Duodenal mucosa (tissue), 2 donors: Measurements from ENCODE around the gene ZNF777.
A peak's percentile ranks its signal among the peaks of the same experiment; 100 is the strongest.
"Not testable (repeated sequence)": the region's sequence is repeated elsewhere in the genome, so short reads cannot be mapped to it uniquely, and the experiment has no call there.

Experiments
- H3K27ac ChIP-seq: one replicate; pipeline ENCODE4 v1.7.0; 2013; ENCODE audit warnings: low read depth, low read length
- H3K27me3 ChIP-seq, 2 donors: one replicate each; pipeline ENCODE4 v1.7.0; 2013; ENCODE audit warnings: low read length in 2 of 2, control low read depth in 1 of 2; ENCODE audit not compliant: insufficient read depth in 2 of 2, control insufficient read depth in 1 of 2
- H3K36me3 ChIP-seq, 2 donors: one replicate each; pipeline ENCODE4 v1.7.0; 2013; ENCODE audit warnings: low read length in 2 of 2, control low read depth in 1 of 2; ENCODE audit not compliant: insufficient read depth in 2 of 2, control insufficient read depth in 1 of 2
- H3K4me1 ChIP-seq, 2 donors: one replicate each; pipeline ENCODE4 v1.7.0; 2013; ENCODE audit warnings: low read length in 2 of 2, control low read depth in 1 of 2; ENCODE audit not compliant: insufficient read depth in 2 of 2, control insufficient read depth in 1 of 2
- H3K4me3 ChIP-seq, 2 donors: one replicate each; pipeline ENCODE4 v1.7.0; 2013; ENCODE audit warnings: low read length in 2 of 2, low read depth in 1 of 2
- H3K9ac ChIP-seq, 2 donors: one replicate each; pipeline ENCODE4 v1.7.0; 2013; ENCODE audit warnings: low read length in 2 of 2, low read depth in 1 of 2
- H3K9me3 ChIP-seq, 2 donors: one replicate each; pipeline ENCODE4 v1.7.0; 2013; ENCODE audit warnings: low read length in 2 of 2, control low read depth in 1 of 2; ENCODE audit not compliant: control insufficient read depth in 1 of 2

Gene ZNF777

GRCh38 chr7:149496642-149497391, 36.0 kb upstream of the ZNF777 start:
- Histone ChIP-seq H3K27ac (peak overlapping the region; percentile 56), H3K9ac (peak overlapping the region; percentile 74 to 77)

GRCh38 chr7:149495785-149496641, 35.2 kb upstream of the ZNF777 start:
- H3K9me3 ChIP-seq = no peaks in the 10 kb centered on the region
- peaks cover 9 to 11% of the 10 kb centered on the region in 2 donors for H3K4me1 ChIP-seq
- H3K27ac ChIP-seq = no peak overlapping the region
- H3K4me3 ChIP-seq = peak overlapping the region; percentile 53 to 77
- H3K9ac ChIP-seq = peak overlapping the region in 1 of 2 donors; percentile 74
- no peaks in the 10 kb centered on the region for H3K27me3 ChIP-seq
- H3K36me3 ChIP-seq = peaks cover 13 to 32% of the 10 kb centered on the region in 2 donors

More at GRCh38 chr7:149496642-149497391, 36.0 kb upstream of the ZNF777 start:
- Histone ChIP-seq H3K4me3 (peak overlapping the region; percentile 77 to 85), H3K9me3 (no peaks in the 10 kb centered on the region), H3K36me3 (peaks cover 13 to 24% of the 10 kb centered on the region in 2 donors), H3K4me1 (peaks cover 9 to 11% of the 10 kb centered on the region in 2 donors), H3K27me3 (no peaks in the 10 kb centered on the region)

GRCh38 chr7:149494738-149495368, 34.0 kb upstream of the ZNF777 start:
- Histone ChIP-seq H3K4me3 (no peak overlapping the region), H3K9me3 (no peaks in the 10 kb centered on the region), H3K27ac (no peak overlapping the region), H3K4me1 (peaks cover 9 to 11% of the 10 kb centered on the region in 2 donors), H3K9ac (no peak overlapping the region), H3K36me3 (peaks cover 13 to 44% of the 10 kb centered on the region in 2 donors), H3K27me3 (no peaks in the 10 kb centered on the region)

DNA sequence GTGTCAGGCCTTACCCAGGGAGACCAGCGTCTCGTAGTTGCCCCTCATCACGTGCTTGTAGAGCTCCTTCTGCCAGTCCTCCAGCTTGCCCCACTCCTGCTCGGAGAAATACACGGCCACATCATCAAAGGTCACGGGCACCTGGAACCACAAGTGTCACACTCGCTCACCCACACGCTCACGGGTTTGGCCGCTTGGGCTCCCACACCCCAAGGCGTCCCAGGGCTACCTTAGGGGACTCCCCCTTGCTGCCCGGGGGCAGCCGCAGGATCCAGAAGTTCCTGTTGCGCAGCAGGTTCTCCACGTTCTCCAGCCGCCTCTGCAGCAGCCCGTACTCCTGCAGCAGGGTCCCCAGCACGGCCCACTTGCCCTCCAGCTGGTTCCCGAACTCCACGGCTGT, 33.1 kb upstream of the ZNF777 start:
- H3K36me3 ChIP-seq = peaks cover 13 to 48% of the 10 kb centered on the region in 2 donors
- H3K27ac ChIP-seq = not testable (repeated sequence)

DNA sequence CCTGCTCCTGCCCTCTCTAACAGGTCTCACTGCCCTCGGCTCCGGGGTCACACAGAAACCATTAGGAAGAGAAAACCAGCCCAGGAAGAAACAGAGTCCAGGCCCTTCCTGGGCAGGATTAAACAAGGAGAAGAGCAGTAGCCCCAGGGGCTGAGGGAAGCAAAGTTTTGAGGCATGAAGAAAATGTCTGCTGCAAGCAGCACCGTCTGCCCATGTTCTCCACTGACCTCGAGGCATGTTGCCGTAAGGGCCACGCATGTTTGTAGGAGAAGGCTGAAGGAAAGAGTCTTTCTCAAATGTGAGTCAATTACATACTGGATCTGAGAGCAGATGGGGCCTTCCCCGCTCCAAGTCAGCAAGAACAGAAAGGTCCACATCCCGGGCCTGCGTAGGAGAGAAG, 32.5 kb upstream of the ZNF777 start:
- H3K27me3 ChIP-seq = no peaks in the 10 kb centered on the region
- H3K36me3 ChIP-seq = peaks cover 13 to 51% of the 10 kb centered on the region in 2 donors
- no peak overlapping the region for H3K9ac ChIP-seq
- H3K9me3 ChIP-seq = no peaks in the 10 kb centered on the region
- H3K4me1 ChIP-seq = peaks cover 9 to 11% of the 10 kb centered on the region in 2 donors
- no peak overlapping the region for H3K4me3 ChIP-seq
- no peak overlapping the region for H3K27ac ChIP-seq

More for the DNA sequence above, 33.1 kb upstream of the ZNF777 start:
- not testable (repeated sequence) for H3K9me3 ChIP-seq, H3K4me3 ChIP-seq, H3K9ac ChIP-seq, H3K27me3 ChIP-seq
- H3K4me1 ChIP-seq = peaks cover 9 to 11% of the 10 kb centered on the region in 2 donors

GRCh38 chr7:149490083-149490760, 29.4 kb upstream of the ZNF777 start:
- no peaks in the 10 kb centered on the region for H3K9me3 ChIP-seq
- peaks cover 0 to 2% of the 10 kb centered on the region in 2 donors for H3K4me1 ChIP-seq
- no peak overlapping the region for H3K27ac ChIP-seq
- H3K27me3 ChIP-seq = no peaks in the 10 kb centered on the region
- no peak overlapping the region for H3K9ac ChIP-seq
- H3K36me3 ChIP-seq = peaks cover 13 to 72% of the 10 kb centered on the region in 2 donors
- no peak overlapping the region for H3K4me3 ChIP-seq

DNA sequence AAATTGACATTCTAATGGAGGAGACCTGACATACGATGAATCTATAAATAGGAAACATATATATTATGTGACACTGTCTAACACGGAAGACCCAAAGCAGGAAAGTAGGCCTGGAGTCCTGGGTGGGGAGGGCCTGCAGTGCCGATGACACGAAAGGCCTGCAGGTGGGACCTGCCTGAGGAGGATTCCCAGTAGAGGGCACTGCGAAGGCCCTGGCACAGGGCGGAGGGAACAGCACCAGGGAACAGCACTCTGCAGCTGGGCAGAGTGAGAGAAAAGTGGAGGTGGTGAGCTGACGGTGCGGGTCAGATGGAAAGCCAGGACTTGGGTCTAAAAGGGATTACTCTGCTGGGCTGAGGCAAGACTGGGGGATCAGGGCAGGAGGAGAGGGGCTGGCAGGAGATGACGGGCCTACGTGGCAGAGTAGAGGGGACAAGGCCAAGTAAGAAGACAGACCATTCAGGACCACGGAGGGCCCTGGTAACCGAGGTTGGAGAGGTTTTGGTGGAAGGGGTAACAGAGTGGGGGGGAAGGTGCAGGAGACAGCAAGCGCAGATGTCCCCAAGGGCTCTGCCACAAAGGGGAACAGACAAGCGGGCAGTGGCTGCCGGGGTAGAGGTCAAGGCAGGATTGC, 28.6 kb upstream of the ZNF777 start:
- Histone ChIP-seq H3K27me3 (no peaks in the 10 kb centered on the region), H3K9me3 (no peaks in the 10 kb centered on the region), H3K4me1 (no peaks in the 10 kb centered on the region), H3K27ac (no peak overlapping the region), H3K4me3 (no peak overlapping the region), H3K36me3 (peaks cover 13 to 72% of the 10 kb centered on the region in 2 donors), H3K9ac (no peak overlapping the region)

DNA sequence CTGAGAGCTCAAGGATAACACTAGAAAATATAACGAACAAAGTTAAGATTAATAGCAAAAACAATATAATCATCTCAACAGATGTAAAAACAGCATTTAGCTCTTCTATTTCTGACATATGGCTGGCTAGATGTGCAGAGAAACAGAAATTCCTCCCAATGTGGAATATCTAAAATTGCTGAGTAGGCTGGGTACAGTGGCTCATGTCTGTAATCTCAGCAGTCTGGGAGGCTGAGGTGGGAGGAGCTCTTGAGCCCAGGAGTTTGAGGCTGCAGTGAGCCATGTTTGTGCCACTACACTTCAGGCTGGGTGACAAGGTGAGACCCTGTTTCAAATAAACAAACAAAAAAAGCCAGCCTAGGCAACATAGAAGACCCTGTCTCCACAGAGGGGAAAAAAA, 18.7 kb upstream of the ZNF777 start:
- no peak overlapping the region for H3K27ac ChIP-seq
- no peak overlapping the region for H3K4me3 ChIP-seq
- H3K9me3 ChIP-seq = no peaks in the 10 kb centered on the region
- H3K9ac ChIP-seq = no peak overlapping the region
- no peaks in the 10 kb centered on the region for H3K27me3 ChIP-seq
- no peaks in the 10 kb centered on the region for H3K4me1 ChIP-seq
- H3K36me3 ChIP-seq = peaks cover 10 to 28% of the 10 kb centered on the region in 2 donors

DNA sequence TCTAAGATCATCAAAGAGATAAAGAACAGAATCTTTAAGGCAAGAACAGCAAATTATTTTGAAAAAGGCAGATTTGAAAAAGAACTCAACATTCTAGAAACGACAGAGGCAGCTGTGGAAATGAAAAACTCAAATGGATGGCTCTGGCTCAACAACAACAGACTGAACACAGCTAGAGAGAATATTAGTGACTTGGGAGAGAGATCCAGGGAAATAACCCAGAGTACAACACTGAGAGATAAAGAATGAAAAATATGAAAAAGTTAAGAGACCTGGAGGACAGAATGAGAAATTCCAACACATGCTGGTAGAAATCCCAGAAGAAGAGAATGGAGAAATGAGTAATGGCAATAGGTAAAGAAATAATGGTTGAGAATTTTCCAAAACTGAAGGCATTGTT, 17.9 kb upstream of the ZNF777 start:
- Histone ChIP-seq H3K9me3 (no peaks in the 10 kb centered on the region), H3K36me3 (peaks cover 17 to 35% of the 10 kb centered on the region in 2 donors), H3K4me3 (no peak overlapping the region), H3K9ac (no peak overlapping the region), H3K27me3 (no peaks in the 10 kb centered on the region), H3K4me1 (no peaks in the 10 kb centered on the region), H3K27ac (no peak overlapping the region)
